ENCODE results near the gene MGAT4A. TPM values are rescaled to one million over a fixed set of nuclear protein-coding genes. Genes with fewer than 3 reads are reported as not detected.

MGAT4A gene
- total RNA-seq, 3 donors from 2014 or later (not counting 1 experiment from before 2014, with no cell fraction given): 91.6 to 114 (median 96.4) TPM

- Histone ChIP-seq H3K27me3 (ENCODE audit: control insufficient read depth, insufficient read depth, low read length) (no peaks in the 10 kb centered on the region), H3K4me1 (ENCODE audit: control insufficient read depth, insufficient read depth, low read length) (no peaks in the 10 kb centered on the region), H3K27ac (ENCODE audit: low read length) (no peak overlapping the region), H3K36me3 (ENCODE audit: control insufficient read depth, insufficient read depth, low read length) (peaks cover 53% of the 10 kb centered on the region), H3K9me3 (ENCODE audit: control insufficient read depth, insufficient read depth, low read length) (no peaks in the 10 kb centered on the region), H3K4me3 (ENCODE audit: low read length) (no peak overlapping the region)
- TF ChIP-seq, protein P1, sequence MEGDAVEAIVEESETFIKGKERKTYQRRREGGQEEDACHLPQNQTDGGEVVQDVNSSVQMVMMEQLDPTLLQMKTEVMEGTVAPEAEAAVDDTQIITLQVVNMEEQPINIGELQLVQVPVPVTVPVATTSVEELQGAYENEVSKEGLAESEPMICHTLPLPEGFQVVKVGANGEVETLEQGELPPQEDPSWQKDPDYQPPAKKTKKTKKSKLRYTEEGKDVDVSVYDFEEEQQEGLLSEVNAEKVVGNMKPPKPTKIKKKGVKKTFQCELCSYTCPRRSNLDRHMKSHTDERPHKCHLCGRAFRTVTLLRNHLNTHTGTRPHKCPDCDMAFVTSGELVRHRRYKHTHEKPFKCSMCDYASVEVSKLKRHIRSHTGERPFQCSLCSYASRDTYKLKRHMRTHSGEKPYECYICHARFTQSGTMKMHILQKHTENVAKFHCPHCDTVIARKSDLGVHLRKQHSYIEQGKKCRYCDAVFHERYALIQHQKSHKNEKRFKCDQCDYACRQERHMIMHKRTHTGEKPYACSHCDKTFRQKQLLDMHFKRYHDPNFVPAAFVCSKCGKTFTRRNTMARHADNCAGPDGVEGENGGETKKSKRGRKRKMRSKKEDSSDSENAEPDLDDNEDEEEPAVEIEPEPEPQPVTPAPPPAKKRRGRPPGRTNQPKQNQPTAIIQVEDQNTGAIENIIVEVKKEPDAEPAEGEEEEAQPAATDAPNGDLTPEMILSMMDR (IDR thresholded peaks at IDR 0.05): no peak
- no peak overlapping the region for H3K4me3 Mint-ChIP-seq
- no peaks in the 10 kb centered on the region for H3K27me3 Mint-ChIP-seq (ENCODE audit: low read depth in 2 of 2)
- ATAC-seq (no peak), DNase-seq (no peak)
- peaks cover 27% of the 10 kb centered on the region for H3K36me3 Mint-ChIP-seq
- H3K9me3 Mint-ChIP-seq: peaks cover 0 to 2% of the 10 kb centered on the region in 2 donors
- WGBS (ENCODE audit: insufficient coverage): 98% methylated on average over 8 of the region's 8 CpGs
- intact Hi-C loops (cut with micrococcal nuclease): no loop called here
- H3K4me1 Mint-ChIP-seq: peaks cover 26 to 27% of the 10 kb centered on the region in 2 donors
- peak overlapping the region; percentile 59 to 60 for H3K27ac Mint-ChIP-seq
Observed at GRCh38 chr2:98592565-98592964, 138.4 kb downstream of the MGAT4A start.

DNA sequence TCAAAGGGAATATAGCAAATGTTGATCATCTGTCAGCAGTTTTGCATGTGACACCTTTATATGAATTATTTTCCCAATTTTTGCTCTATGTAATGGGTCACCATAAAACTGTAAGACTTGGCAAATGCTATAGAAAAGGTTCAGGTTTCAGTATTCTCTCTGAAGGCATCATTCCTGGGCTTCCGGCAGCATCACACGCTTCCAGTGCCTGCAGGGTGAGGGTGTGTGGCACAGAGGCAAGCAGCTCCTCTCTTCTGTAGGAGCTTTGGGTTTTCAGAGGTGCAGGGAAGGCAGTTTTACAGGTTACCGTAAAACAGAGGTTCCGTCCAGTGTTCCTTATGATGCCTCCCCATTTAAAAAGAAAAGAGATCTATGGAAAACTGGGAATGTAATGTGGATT is 141.4 kb downstream of the MGAT4A start:
- peaks cover 78% of the 10 kb centered on the region for H3K36me3 ChIP-seq (ENCODE audit: control insufficient read depth, insufficient read depth, low read length)
- Mint-ChIP-seq H3K9me3 (peaks cover 0 to 2% of the 10 kb centered on the region in 2 donors), H3K27me3 (ENCODE audit: low read depth in 2 of 2) (no peaks in the 10 kb centered on the region), H3K4me3 (no peak overlapping the region), H3K4me1 (peaks cover 21 to 22% of the 10 kb centered on the region in 2 donors), H3K27ac (peak overlapping the region; percentile 66 to 77), H3K36me3 (peaks cover 27% of the 10 kb centered on the region)
- H3K27ac ChIP-seq (ENCODE audit: low read length): no peak overlapping the region
- H3K27me3 ChIP-seq (ENCODE audit: control insufficient read depth, insufficient read depth, low read length): no peaks in the 10 kb centered on the region
- H3K4me1 ChIP-seq (ENCODE audit: control insufficient read depth, insufficient read depth, low read length): no peaks in the 10 kb centered on the region
- intact Hi-C loops (cut with micrococcal nuclease): no loop called here
- DNase-seq (no peak), ATAC-seq (no peak)
- WGBS (ENCODE audit: insufficient coverage): 99% methylated on average over 4 of the region's 4 CpGs
- TF ChIP-seq, protein P1 (IDR thresholded peaks at IDR 0.05): no peak
- H3K9me3 ChIP-seq (ENCODE audit: control insufficient read depth, insufficient read depth, low read length): no peaks in the 10 kb centered on the region
- H3K4me3 ChIP-seq (ENCODE audit: low read length): no peak overlapping the region

DNA sequence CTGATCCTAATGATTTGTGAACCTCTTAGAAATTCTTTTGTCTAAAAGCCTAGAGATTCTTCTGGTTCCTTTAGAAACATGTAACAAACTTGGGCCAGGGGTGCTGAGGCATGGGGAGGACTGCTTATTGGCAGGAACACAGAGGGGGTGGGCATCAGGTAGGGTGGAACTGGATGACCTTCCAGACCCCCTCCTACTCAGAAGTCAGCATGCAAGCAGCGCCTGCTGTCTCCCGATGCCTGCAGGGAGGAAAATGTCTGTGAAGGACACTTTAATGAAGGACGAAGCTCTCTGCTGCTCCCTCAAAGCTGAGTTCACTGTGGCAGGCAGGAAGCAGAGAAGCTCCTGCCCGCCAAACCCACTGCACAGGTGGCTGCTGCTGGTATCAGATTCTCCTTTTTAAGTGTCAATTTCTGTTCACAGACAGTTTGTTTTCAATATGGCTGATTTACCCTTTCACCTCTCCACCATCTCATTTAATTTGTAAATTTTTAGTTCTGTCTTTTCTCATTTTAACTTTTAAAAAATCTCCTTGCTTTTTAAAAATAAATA is 142.0 kb downstream of the MGAT4A start:
- ATAC-seq: no peak
- TF ChIP-seq, protein P1 (IDR thresholded peaks at IDR 0.05): no peak
- Mint-ChIP-seq H3K27me3 (ENCODE audit: low read depth in 2 of 2) (no peaks in the 10 kb centered on the region), H3K9me3 (peaks cover 0 to 1% of the 10 kb centered on the region in 2 donors), H3K4me1 (peaks cover 19 to 21% of the 10 kb centered on the region in 2 donors), H3K4me3 (no peak overlapping the region), H3K27ac (peak overlapping the region; percentile 66 to 77), H3K36me3 (peaks cover 24% of the 10 kb centered on the region)
- WGBS (ENCODE audit: insufficient coverage): 92% methylated on average over 4 of the region's 4 CpGs
- no peak overlapping the region for H3K27ac ChIP-seq (ENCODE audit: low read length)
- no peak overlapping the region for H3K4me3 ChIP-seq (ENCODE audit: low read length)
- peaks cover 84% of the 10 kb centered on the region for H3K36me3 ChIP-seq (ENCODE audit: control insufficient read depth, insufficient read depth, low read length)
- H3K27me3 ChIP-seq (ENCODE audit: control insufficient read depth, insufficient read depth, low read length): no peaks in the 10 kb centered on the region
- DNase-seq: no peak
- no peaks in the 10 kb centered on the region for H3K4me1 ChIP-seq (ENCODE audit: control insufficient read depth, insufficient read depth, low read length)
- intact Hi-C loops (cut with micrococcal nuclease): no loop called here
- H3K9me3 ChIP-seq (ENCODE audit: control insufficient read depth, insufficient read depth, low read length): no peaks in the 10 kb centered on the region

Data from natural killer cell (primary cell).